NCI-H526 treated with DMSO at 0.1 percent for 48 hours (cell line): ENCODE data around the gene SLC8A1.
A peak's percentile ranks its signal among the peaks of the same experiment; 100 is the strongest.

Experiments
- DNase-seq: peaks from one replicate; lab custom pipeline; 2025; lab: John Stamatoyannopoulos, UW

The SLC8A1 gene

DNA sequence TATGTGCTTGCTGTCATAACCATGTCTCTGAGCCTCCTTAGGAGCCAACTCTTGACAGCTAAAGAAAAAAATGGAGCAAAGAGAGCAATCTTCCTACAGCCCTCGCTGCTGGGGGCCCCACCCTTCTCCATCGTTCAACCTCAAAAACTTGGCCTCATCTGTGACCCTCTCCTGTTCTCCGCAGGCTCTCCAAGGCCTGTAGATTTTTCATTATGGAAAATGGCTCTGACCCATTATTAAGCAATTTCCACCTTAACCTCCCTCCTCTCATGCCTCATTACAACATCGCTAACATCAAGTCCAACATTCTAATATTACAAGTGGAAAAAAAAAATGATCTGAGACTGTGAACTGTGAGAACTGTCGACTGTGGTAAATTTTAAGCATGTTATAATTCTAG, 98.7 kb downstream of the SLC8A1 start:
- no peak for DNase-seq

GRCh38 chr2:40352703-40353099, 99.2 kb downstream of the SLC8A1 start:
- DNase-seq: no peak

DNA sequence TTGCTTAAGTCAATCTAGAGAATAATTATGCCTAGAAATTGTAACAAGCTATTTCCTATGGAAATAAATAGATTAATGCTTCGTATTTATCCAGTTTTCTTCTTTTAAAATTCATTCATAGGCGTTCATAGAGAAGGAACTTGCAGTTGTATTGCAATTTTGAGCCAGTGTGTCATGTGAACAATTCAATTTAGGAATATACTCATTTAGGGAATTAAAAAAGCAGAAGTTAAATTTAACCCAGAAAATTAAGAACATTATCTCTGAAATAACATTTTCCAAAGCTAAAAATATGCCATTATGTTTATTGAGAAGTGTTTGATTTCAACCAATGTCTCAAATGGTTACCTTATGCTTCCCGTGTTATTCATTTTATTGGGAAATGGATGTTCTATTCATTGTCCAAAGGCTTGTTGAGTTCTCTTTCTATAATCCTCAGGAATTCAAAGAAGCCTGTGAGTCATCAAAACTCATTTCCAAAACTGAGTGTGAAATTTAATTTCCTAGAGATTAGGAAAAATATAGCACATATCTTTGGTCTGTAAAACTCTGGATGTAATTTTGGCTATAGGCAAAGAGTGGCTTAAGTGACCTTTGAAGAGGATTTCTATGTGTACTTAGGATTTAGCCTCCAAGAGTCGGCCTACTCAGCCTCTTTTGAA, 99.7 kb downstream of the SLC8A1 start:
- no peak for DNase-seq

GRCh38 chr2:40348665-40349064, 103.2 kb downstream of the SLC8A1 start:
- DNase-seq: no peak

GRCh38 chr2:40348038-40348437, 103.9 kb downstream of the SLC8A1 start:
- no peak for DNase-seq

DNA sequence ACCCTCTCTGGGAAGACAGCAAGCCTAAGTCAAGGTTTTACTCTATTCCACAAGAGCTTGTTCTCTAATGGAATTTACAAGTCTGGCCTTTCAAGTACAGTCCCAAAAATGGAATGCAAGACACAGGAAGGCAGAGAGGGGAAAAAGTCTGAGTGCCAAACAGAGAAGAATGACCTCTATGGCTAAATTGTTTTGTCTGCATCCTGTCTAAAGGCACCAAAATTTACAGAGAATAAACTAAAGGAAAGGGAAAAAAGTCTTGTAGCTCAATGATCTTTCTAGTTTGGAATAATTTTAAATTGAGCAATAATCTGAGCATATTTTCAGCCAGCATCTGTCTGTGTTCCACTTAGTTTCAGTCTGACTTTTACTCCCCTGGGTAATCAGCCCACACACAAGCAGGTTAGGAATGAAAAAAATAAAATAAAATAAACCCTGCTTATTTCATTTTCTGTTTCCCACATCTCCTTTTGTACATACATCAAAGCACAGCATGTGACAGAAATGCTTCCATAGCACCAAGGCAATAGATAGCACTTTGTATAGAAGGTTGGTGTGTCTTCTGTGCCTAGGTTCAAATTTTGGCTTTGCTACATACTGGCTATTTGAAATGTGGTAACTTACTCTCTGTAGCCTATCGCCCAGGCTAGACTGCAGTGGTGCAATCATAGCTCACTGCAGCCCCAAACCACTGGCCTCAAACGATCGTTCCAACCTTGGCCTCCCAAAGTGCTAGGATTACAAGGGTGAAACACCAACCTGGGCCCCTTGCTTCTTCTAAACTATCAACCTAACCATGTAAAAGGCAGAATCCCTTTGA, 105.1 kb downstream of the SLC8A1 start:
- no peak for DNase-seq

DNA sequence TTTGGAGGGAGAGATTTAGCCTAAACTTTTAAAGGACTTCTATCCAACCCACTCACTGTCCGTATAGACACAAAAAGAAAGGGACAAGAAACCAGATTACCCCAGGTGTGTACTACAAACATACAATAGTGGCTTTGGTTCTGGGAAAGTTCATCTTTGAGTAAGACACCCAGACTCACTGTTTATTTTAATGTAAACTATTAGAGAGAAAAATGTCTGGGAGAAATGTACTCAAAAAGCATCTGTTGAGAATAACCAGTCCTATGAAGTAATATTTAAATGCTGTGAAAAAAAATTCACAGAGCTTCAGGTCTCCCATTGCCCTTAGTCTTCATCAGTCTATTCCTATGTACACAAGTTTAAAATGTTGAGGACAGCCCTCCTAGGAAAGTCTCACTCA, 107.5 kb downstream of the SLC8A1 start:
- DNase-seq: no peak

GRCh38 chr2:40343902-40344301, 108.0 kb downstream of the SLC8A1 start:
- no peak for DNase-seq

DNA sequence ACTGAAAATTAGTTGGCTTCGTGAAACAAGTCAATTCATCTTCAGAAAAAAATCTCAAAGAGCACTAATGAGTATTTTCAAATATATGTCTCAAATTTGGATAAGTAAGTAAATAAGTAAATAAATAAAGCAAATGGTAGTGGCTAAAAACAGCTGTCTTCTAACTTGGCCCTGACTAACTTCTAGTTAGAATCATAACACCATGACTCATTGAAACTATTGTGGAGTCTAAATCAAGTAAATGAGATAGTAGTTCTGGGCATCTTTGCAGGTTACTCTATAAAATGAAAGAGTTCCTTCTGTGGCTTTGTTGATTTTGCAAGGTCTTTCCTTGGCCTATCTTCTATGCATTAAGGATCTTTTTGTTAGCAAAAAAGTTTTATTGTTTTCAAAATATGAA, 110.7 kb downstream of the SLC8A1 start:
- DNase-seq: no peak

DNA sequence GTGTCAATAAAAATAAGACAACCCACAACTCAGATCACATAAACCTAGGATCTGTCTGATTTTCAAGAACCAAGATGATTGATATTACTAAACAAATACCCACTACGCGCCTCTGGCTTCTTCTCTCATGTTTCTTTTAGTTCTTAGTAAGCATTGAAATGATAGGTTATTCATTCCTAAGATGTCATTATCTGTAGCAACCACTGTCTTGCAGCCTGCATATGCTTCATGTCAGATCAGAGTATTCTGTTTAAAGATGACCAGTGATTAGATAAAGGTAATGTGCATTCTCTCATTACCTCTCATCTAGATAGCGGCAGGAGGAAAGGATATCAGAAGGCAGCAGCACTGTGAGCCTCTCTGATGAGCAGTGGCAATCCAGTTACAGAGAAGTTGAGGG, 112.9 kb downstream of the SLC8A1 start:
- DNase-seq: no peak

- no peak for DNase-seq
These were observed 119.6 kb downstream of the SLC8A1 start for GRCh38 chr2:40332191-40332826.

GRCh38 chr2:40330096-40330495, 121.8 kb downstream of the SLC8A1 start:
- no peak for DNase-seq

DNA sequence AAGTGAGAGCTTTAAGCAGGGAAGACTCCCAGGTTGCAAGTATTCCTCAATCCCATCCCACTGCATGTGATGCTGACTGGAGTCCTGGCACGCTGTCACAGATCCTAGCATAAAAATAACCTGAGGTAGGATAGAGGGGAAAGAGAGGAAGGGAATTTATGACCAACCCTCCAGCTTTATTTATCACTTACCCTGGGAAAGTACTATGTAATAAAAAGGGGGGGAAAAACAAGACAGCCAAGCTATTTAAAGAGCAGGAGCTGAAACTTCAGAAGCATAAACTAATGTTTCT, 122.2 kb downstream of the SLC8A1 start:
- DNase-seq: no peak

DNA sequence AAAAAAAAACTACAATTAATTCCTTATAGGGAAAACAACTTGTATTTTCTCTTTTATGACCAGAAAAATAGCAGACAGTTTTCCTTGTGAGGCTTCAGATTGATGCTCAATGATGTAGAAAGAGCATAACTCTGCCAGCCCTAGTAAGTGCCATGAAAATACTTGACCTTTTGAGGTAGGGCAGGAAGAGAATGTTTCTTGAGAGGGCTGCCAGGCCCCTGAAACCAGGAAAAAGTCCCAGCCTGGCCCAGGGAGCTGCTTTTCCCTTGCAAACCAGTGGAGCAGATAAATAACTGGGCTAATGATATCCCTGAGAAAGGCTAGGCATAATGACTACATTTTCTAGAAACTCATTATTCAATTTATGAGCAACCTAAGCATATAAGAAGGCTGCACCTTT, 126.8 kb downstream of the SLC8A1 start:
- no peak for DNase-seq

GRCh38 chr2:40324656-40325055, 127.2 kb downstream of the SLC8A1 start:
- DNase-seq: no peak

DNA sequence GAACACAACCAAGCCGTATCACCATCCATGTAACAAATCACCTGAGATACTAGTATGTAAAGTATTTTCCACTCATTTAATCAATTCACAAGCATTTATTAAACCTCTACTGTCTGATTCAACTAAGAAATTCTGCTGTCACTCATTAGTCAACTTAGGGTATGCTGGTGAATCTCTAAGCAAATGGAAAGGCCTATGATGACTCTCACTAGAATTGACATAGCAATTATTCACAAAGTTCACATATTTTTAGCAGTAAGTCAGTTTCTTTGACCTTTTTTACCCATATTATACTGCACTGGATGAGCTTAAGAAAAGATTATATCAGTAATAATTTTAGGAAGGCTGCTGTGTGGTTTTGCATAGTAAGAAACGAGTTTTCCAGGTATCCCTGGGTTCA, 130.1 kb downstream of the SLC8A1 start:
- DNase-seq: no peak

- DNase-seq: peak; percentile 4
These were observed 130.8 kb downstream of the SLC8A1 start for GRCh38 chr2:40321016-40321623.

GRCh38 chr2:40318921-40319320, 133.0 kb downstream of the SLC8A1 start:
- DNase-seq: no peak

DNA sequence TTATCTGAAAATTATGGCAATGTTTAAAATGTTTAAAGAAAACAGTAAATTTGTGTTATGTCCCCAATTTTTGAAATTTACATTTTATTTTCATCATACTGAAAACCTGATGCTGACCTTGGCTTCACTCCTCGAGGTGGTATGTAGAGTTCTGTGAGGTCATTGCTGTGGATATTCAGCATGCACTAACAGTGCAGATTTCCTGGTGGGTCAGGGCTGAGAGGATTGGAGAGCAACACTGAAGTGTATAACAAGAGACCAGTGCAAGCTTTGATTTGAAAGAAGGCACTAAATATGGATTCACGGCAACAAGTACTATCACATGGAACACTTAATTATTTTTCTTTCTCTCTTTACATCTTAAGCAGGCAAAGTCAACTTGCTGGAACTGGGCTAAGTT, 134.1 kb downstream of the SLC8A1 start:
- DNase-seq: no peak

GRCh38 chr2:40317046-40317445, 134.8 kb downstream of the SLC8A1 start:
- no peak for DNase-seq

GRCh38 chr2:40316620-40317019, 135.3 kb downstream of the SLC8A1 start:
- no peak for DNase-seq

DNA sequence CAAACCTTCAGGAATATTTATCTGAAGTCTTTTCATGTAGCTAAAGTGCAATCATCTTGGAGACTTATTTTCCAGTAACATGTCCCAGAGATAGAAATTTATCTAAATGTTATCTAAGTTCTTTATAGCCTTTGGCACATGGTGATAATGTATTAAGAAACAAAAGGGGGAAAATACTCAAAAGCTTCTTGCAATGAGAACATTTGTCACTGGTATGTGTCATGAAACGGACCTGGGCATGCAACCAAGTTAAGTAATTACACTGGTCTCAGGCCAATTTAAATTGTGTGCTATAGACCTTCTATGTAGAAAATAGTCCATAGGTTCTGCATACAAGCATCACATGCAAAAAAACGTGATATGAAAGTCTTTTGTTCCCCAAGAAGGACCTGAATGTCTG, 136.2 kb downstream of the SLC8A1 start:
- no peak for DNase-seq

- DNase-seq: no peak
These were observed 140.9 kb downstream of the SLC8A1 start for GRCh38 chr2:40311026-40311425.
